PFSK-1 (cell line): ENCODE results near the gene KAZALD1.

ENCODE experiments used
- FOXP2 ChIP-seq: optimal IDR thresholded peaks from 2 replicates; pipeline ENCODE3; 2011; ENCODE audit warnings: borderline replicate concordance, control low read depth, inconsistent platforms; ENCODE audit not compliant: insufficient read depth; ENCODE audit errors: extremely low read length, extremely low read depth
- POLR2AphosphoS5 ChIP-seq: IDR thresholded peaks from 2 replicates; pipeline ENCODE4 v1.6.1; 2012; ENCODE audit warnings: low read depth, mild to moderate bottlenecking, control low read depth, low read length, moderate library complexity
- SIN3A ChIP-seq: IDR thresholded peaks from 2 replicates; pipeline ENCODE4 v1.6.1; 2012; ENCODE audit warnings: mild to moderate bottlenecking, low read length, moderate library complexity, borderline replicate concordance; ENCODE audit not compliant: insufficient read depth
- TAF1 ChIP-seq: IDR thresholded peaks from 2 replicates; pipeline ENCODE4 v1.6.1; 2012; ENCODE audit warnings: low read length, control low read depth, borderline replicate concordance; ENCODE audit not compliant: insufficient read depth
- TF ChIP-seq, protein P1 (sequence below), 2 experiments: IDR thresholded peaks; 2 replicates each; pipeline versions ENCODE4 v1.6.1 to v1.8.0; 2011 to 2012; ENCODE audit warnings: low read depth in 2 of 2, low read length in 2 of 2, control low read depth in 1 of 2, inconsistent platforms in 1 of 2, mild to moderate bottlenecking in 1 of 2, moderate library complexity in 1 of 2; ENCODE audit not compliant: insufficient read depth in 1 of 2

KAZALD1 gene

DNA sequence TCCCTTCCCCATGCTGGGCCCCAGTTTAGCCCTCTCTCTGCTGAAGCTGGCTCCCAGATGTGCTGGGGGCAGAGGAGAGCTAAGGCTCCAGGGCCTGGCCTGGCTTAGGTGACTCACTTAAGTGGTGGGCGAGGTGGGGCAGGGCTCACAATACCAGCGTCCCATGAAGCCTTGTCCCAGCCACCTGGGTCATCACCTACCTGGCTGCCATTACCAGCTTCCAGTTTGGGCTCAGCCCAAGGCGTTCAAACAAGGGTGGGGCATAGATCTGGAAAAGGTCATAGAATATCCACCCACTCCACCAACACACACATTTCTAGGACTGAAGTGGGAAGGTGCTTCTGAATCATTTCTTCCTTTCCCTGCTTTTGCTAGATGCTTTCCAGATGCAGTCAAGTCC is 8.3 kb downstream of the KAZALD1 start:
- TF ChIP-seq TAF1 (no peak), POLR2AphosphoS5 (no peak), FOXP2 (no peak), SIN3A (no peak)
- TF ChIP-seq, protein P1, sequence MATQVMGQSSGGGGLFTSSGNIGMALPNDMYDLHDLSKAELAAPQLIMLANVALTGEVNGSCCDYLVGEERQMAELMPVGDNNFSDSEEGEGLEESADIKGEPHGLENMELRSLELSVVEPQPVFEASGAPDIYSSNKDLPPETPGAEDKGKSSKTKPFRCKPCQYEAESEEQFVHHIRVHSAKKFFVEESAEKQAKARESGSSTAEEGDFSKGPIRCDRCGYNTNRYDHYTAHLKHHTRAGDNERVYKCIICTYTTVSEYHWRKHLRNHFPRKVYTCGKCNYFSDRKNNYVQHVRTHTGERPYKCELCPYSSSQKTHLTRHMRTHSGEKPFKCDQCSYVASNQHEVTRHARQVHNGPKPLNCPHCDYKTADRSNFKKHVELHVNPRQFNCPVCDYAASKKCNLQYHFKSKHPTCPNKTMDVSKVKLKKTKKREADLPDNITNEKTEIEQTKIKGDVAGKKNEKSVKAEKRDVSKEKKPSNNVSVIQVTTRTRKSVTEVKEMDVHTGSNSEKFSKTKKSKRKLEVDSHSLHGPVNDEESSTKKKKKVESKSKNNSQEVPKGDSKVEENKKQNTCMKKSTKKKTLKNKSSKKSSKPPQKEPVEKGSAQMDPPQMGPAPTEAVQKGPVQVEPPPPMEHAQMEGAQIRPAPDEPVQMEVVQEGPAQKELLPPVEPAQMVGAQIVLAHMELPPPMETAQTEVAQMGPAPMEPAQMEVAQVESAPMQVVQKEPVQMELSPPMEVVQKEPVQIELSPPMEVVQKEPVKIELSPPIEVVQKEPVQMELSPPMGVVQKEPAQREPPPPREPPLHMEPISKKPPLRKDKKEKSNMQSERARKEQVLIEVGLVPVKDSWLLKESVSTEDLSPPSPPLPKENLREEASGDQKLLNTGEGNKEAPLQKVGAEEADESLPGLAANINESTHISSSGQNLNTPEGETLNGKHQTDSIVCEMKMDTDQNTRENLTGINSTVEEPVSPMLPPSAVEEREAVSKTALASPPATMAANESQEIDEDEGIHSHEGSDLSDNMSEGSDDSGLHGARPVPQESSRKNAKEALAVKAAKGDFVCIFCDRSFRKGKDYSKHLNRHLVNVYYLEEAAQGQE (IDR thresholded peaks at IDR 0.05; ENCODE audit: insufficient read depth in 1 of 2, low read depth in 2 of 2, low read length in 2 of 2) = no peak

DNA sequence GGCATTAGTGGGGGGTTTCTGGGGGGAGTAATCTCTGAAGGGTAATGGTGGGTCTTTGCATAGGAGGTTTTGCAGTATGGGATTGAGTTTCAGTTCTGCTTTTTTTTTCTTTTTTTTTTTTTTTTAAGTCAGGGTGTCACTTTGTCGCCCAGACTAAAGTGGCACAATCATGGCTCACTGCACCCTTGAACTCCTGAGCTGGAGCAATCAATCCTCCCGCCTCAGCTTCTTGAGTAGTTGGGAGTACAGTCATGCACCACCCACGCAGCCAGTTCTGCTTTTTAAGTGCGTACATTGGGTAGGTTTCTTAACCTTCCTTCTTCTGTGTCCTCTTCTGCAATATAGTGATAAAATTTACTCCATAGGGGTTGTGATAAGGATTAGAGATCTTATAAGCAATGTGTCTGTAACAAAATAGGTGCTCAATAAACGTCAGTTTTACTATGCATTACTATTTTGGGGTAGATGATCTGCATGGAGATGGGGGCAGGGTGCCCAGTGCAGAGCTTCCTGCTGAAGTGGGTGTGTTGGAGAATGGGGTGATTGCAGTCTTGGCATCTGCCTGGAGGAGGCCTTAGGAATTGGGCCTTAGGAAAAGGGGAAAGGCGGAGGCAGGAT is 9.6 kb downstream of the KAZALD1 start:
- no peak for TF ChIP-seq POLR2AphosphoS5

DNA sequence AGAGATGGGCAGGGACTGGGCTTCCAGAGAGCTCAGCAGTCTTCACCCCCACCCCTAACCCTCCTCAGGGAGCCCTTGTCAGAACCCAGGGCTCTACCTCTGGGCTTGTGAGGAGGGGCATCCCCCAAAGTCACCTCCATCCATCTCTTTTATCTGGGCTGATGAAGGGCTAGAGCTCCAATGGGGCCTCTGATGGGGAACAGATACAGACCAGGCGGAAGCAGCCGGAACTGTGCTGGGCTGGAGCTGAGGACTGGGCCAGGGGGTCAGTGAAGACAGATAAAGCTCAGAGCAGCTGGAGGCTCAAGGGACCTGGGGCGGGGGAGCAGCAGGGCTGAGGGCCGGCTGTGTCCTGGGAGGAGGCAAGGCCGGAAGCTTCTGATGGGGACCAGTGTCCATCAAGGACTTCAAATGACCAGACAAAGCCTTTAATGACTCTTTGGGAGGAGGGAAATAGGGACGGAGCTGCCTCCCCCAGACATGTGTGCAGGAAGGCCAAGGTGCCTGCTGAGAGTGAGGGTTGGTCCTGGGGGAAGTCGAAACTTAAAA is 10.2 kb downstream of the KAZALD1 start:
- TF ChIP-seq SIN3A = no peak
- TF ChIP-seq TAF1 = no peak
- no peak for TF ChIP-seq POLR2AphosphoS5
- TF ChIP-seq, protein P1 (IDR thresholded peaks at IDR 0.05; ENCODE audit: insufficient read depth in 1 of 2, low read depth in 2 of 2, low read length in 2 of 2) = no peak
- TF ChIP-seq FOXP2 = no peak

DNA sequence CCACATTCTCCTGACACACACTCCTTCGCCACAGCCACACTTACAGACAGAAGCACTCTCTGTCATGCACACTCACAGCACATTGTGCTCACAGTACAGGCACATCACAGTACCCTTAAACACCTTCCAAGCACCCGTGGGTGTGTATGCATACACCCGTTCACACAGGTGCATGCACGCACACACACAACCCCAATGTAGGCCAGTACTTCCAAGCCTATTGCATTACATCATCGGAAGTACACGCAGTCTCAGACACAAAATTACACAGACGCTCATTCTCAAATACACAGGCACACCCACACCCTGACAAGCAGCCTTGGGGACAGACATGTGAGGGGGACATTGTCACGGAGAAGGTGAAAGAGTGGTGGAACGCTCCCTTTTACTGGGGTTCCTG is 11.1 kb downstream of the KAZALD1 start:
- TF ChIP-seq TAF1 = no peak
- TF ChIP-seq, protein P1 (IDR thresholded peaks at IDR 0.05; ENCODE audit: insufficient read depth in 1 of 2, low read depth in 2 of 2, low read length in 2 of 2) = no peak
- TF ChIP-seq FOXP2 = no peak
- no peak for TF ChIP-seq SIN3A
- no peak for TF ChIP-seq POLR2AphosphoS5

DNA sequence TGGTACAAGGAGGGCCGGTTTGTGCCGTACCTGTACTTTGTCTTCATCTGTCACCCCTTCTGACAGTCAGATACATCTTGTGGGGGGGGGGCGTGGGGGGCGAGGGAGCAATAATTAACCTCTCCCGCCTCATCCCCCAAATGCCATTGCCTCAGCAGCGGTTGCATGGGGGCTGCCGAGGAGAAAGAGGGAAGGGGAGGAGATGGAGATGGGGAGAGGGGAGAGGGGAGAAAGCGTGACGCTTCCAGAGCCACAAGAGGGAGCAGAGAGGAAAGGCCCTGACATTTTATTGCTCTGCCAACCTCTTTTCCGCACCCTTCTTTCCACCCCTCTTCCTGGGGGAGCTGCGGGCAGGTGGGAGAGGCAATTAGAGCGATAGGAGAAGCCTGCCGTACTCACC is 11.8 kb downstream of the KAZALD1 start:
- TF ChIP-seq TAF1 (no peak), FOXP2 (no peak)
- TF ChIP-seq, protein P1 (IDR thresholded peaks at IDR 0.05; ENCODE audit: insufficient read depth in 1 of 2, low read depth in 2 of 2, low read length in 2 of 2) = no peak
